Spleen (tissue), 11 donors: ENCODE results near the gene FOXC1. TPM values are rescaled to one million over a fixed set of nuclear protein-coding genes. Genes with fewer than 3 reads are reported as not detected.

Source experiments
- DNase-seq: peaks from one replicate; pipeline ENCODE4 v3.0.0-alpha.2; 2020
- H3K27ac ChIP-seq, 8 donors: fragments of 200-600 bp; sonication (generic) in 7 of 8; 1 replicate in 4 of 8; 2 replicates in 4 of 8; pipeline versions ENCODE4 v1.5.0 to v1.8.0; 2016 to 2021; ENCODE audit warnings: inconsistent platforms in 4 of 8, mild to moderate bottlenecking in 4 of 8, moderate library complexity in 1 of 8
- H3K27me3 ChIP-seq, 7 donors: fragments of 200-600 bp; sonication (generic) in 6 of 7; replicated peaks in 1 of 7; 1 replicate in 4 of 7; 2 replicates in 3 of 7; pipeline versions ENCODE4 v1.5.0 to v1.8.0; 2016 to 2021; ENCODE audit warnings: inconsistent platforms in 3 of 7, mild to moderate bottlenecking in 1 of 7
- H3K36me3 ChIP-seq, 6 donors: fragments of 200-600 bp; sonication (generic) in 5 of 6; 1 replicate in 4 of 6; 2 replicates in 2 of 6; pipeline versions ENCODE4 v1.5.0 to v1.8.0; 2016 to 2021; ENCODE audit warnings: inconsistent platforms in 2 of 6
- H3K4me1 ChIP-seq, 6 donors: fragments of 200-600 bp; sonication (generic) in 5 of 6; 1 replicate in 3 of 6; 2 replicates in 3 of 6; pipeline versions ENCODE4 v1.5.0 to v1.8.0; 2016 to 2021; ENCODE audit warnings: inconsistent platforms in 3 of 6
- H3K4me3 ChIP-seq, 8 donors: fragments of 200-600 bp; sonication (generic) in 7 of 8; 1 replicate in 4 of 8; 2 replicates in 4 of 8; pipeline versions ENCODE4 v1.5.0 to v1.8.0; 2016 to 2021; ENCODE audit warnings: inconsistent platforms in 4 of 8, mild to moderate bottlenecking in 4 of 8, moderate library complexity in 2 of 8
- H3K9me3 ChIP-seq, 8 donors: fragments of 200-600 bp; sonication (generic) in 7 of 8; 1 replicate in 4 of 8; 2 replicates in 4 of 8; pipeline versions ENCODE4 v1.5.0 to v1.8.0; 2016 to 2021; ENCODE audit warnings: inconsistent platforms in 4 of 8
- CTCF ChIP-seq, 11 experiments: fragments of 200-600 bp in 7 of 11; fragments of 450-650 bp in 4 of 11; sonication (generic) in 4 of 11; IDR thresholded peaks in 8 of 11; conservative IDR thresholded peaks in 3 of 11; 1 replicate in 7 of 11; 2 replicates in 4 of 11; pipeline versions ENCODE4 v1.4.0 to v1.8.0; 2016 to 2021; ENCODE audit warnings: antibody characterized with exemption in 11 of 11, inconsistent platforms in 4 of 11, mild to moderate bottlenecking in 1 of 11
- POLR2A ChIP-seq, 3 donors: fragments of 450-650 bp; IDR thresholded peaks; one replicate each; pipeline ENCODE4 v1.5.1; 2017; ENCODE audit warnings: antibody characterized with exemption in 3 of 3, mild to moderate bottlenecking in 1 of 3
- POLR2AphosphoS5 ChIP-seq, 3 donors: sonication (generic); formaldehyde crosslinking; IDR thresholded peaks; one replicate each; pipeline ENCODE4 v1.5.1; 2017; ENCODE audit warnings: antibody characterized with exemption in 3 of 3
- WGBS, 5 donors: extraction: QIAGEN DNeasy Blood & Tissue Kit in 3 of 5; methylation state at CpG; one replicate each; pipeline versions ENCODE4 v1.1.5 to v1.1.7; 2013 to 2018; 5-methylcytosine and 5-hydroxymethylcytosine counted together
- intact Hi-C: fragments of 100-400 bp; cut with DNase I; formaldehyde crosslinking; loops from one replicate; pipeline ENCODE4 v1.15.0; 2023; ENCODE audit warnings: low total_unique reads
- polyA plus RNA-seq, 3 donors: library from polyadenylated mRNA; stranded (reverse); fragments of 200-250 nt; gene quantifications; one replicate each; pipeline ENCODE4 v1.2.1, GENCODE V29; 2013
- total RNA-seq, 7 donors: library from RNA; depleted of rRNA in 3 of 7; stranded (reverse); fragments of >200 nt in 3 of 7; fragmentation: NEBNext Ultra II Directional in 4 of 7; extraction: Animal tissue kit (Norgen Biotek cat#: 25700) in 4 of 7; gene quantifications; one replicate each; pipeline versions ENCODE4 v1.1.0 to v1.2.1, GENCODE V29; 2016 to 2021
- donor health status: healthy with polysubstance abuse.
- donor health status: DM: no; HTN: no; CAD: no; lungs with moderate emphysema.
- donor health status: DM: no; HTN: no; CAD: no.
- donor health status: Bipolar disorder and iron deficiency.
- donor health status: healthy.
- donor health status: DM: no; HTN: no; CAD: no.
- donor health status: DM: yes; HTN: yes; CAD: no.

Gene FOXC1
- total and polyA plus RNA-seq, 10 donors: 0.20 to 1.1 (median 0.55) TPM

GRCh38 chr6:1606780-1607515 lies 2.8 kb upstream of the FOXC1 start:
- DNase-seq: peak; percentile 68
- TF ChIP-seq POLR2AphosphoS5 (IDR thresholded peaks at IDR 0.05) (no peak), CTCF (IDR thresholded peaks at IDR 0.05 in 8 of 11, conservative IDR thresholded peaks at IDR 0.05 in 3 of 11) (no peak), POLR2A (IDR thresholded peaks at IDR 0.05) (no peak)
- intact Hi-C loops: no loop called here
- Histone ChIP-seq H3K4me1 (peaks cover 22 to 78% (median 65%) of the 10 kb centered on the region in 6 donors), H3K4me3 (peak overlapping the region in 1 of 8 donors; percentile 39), H3K36me3 (no peaks in the 10 kb centered on the region), H3K27me3 (peaks cover 19 to 100% (median 91%) of the 10 kb centered on the region in 7 donors), H3K9me3 (no peaks in the 10 kb centered on the region), H3K27ac (no peak overlapping the region)
- 6 to 12% (median 11%) methylated on average over 22 of the region's 22 CpGs for WGBS, 5 donors

- Histone ChIP-seq H3K36me3 (no peaks in the 10 kb centered on the region), H3K27ac (no peak overlapping the region)
- intact Hi-C loops: no loop called here
These were observed 2.0 kb upstream of the FOXC1 start for GRCh38 chr6:1607516-1608221.

GRCh38 chr6:1608222-1609040 lies 1.3 kb upstream of the FOXC1 start:
- Histone ChIP-seq H3K27ac (no peak overlapping the region), H3K4me3 (peak overlapping the region in 4 of 8 donors; percentile 65 to 79 (median 66)), H3K4me1 (peaks cover 26 to 93% (median 72%) of the 10 kb centered on the region in 6 donors), H3K9me3 (no peaks in the 10 kb centered on the region), H3K36me3 (no peaks in the 10 kb centered on the region), H3K27me3 (peaks cover 19 to 100% (median 96%) of the 10 kb centered on the region in 7 donors)
- intact Hi-C loops: no loop called here
- TF ChIP-seq CTCF (IDR thresholded peaks at IDR 0.05 in 8 of 11, conservative IDR thresholded peaks at IDR 0.05 in 3 of 11): no peak
- peak in 1 of 3 donors; percentile 40 for TF ChIP-seq POLR2AphosphoS5 (IDR thresholded peaks at IDR 0.05)
- DNase-seq: no peak
- WGBS, 5 donors: 5 to 9% (median 8%) methylated on average over 52 to 59 of the region's 59 CpGs

More at GRCh38 chr6:1607516-1608221, 2.0 kb upstream of the FOXC1 start:
- Histone ChIP-seq H3K4me3 (peak overlapping the region in 1 of 8 donors; percentile 39), H3K9me3 (no peaks in the 10 kb centered on the region), H3K4me1 (peaks cover 26 to 85% (median 70%) of the 10 kb centered on the region in 6 donors), H3K27me3 (peaks cover 19 to 100% (median 91%) of the 10 kb centered on the region in 7 donors)
- TF ChIP-seq POLR2A (IDR thresholded peaks at IDR 0.05) (no peak), POLR2AphosphoS5 (IDR thresholded peaks at IDR 0.05) (no peak), CTCF (IDR thresholded peaks at IDR 0.05 in 8 of 11, conservative IDR thresholded peaks at IDR 0.05 in 3 of 11) (no peak)
- no peak for DNase-seq
- WGBS, 5 donors: 3 to 9% (median 6%) methylated on average over 25 to 32 of the region's 32 CpGs
